Brain microvascular endothelial cell (primary cell): Measurements from ENCODE around the gene ZNG1F.
"Not testable (repeated sequence)": the region's sequence is repeated elsewhere in the genome, so short reads cannot be mapped to it uniquely, and the experiment has no call there.

Experiments
- DNase-seq: peaks from one replicate; pipeline ENCODE4 v3.0.0-alpha.2; 2020
- H3K27ac ChIP-seq: fragments of 250-450 bp; sonication (Bioruptor Pico); 2 replicates; pipeline ENCODE4 v1.5.1; 2020; ENCODE audit warnings: mild to moderate bottlenecking, moderate library complexity
- H3K27me3 ChIP-seq: fragments of 250-450 bp; sonication (Bioruptor Pico); replicated peaks from 2 replicates; pipeline ENCODE4 v1.5.1; 2020; ENCODE audit warnings: mild to moderate bottlenecking
- H3K36me3 ChIP-seq: fragments of 250-450 bp; sonication (Bioruptor Pico); replicated peaks from 2 replicates; pipeline ENCODE4 v1.5.1; 2020; ENCODE audit warnings: mild to moderate bottlenecking
- H3K4me3 ChIP-seq: 2 replicates; pipeline ENCODE4 v1.5.1; 2011; ENCODE audit warnings: low read depth, mild to moderate bottlenecking, control low read depth, low read length, moderate library complexity
- CTCF ChIP-seq: IDR thresholded peaks from 2 replicates; pipeline ENCODE4 v1.5.1; 2011; ENCODE audit warnings: low read depth, mild to moderate bottlenecking, moderate library complexity, low read length, control low read depth, inconsistent platforms; ENCODE audit errors: missing control alignments
- in situ Hi-C: cut with HindIII; loops from 2 replicates; pipeline ENCODE4 v1.10.0; 2017; ENCODE audit warnings: low sequenced_read_pairs, low pct_ligation_motif_present

Gene ZNG1F

DNA sequence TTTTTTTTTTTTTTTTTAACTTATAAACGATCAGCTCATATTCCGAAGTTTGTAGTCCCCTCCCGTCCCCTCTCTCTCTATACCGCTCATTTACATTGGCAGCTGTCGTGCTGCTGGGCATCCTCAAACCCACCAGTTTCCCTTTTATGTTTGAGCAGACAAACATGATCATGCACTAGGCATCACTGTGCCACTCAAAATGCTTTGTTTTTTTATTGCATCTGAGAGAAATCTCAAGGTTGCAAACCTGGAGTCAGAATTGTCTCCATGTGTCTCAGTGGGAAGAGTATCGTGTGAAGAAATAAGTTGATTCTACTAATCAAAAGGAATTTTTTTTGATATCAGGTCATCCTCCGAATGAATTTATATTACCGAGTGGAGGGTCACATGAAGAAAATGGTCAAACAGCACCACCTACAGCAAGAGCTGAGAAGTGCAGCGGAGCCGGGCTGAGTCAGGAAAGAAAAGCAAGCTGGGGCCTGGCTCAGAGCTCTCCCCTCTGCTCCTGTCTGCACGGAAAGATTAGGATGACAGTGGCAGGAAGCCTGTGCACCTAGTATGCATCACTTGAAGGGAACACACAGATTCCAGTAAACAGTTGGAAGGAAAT lies 100.6 kb downstream of the ZNG1F start:
- in situ Hi-C loops: not testable (repeated sequence)

GRCh38 chr9:41087929-41088328 lies 101.2 kb downstream of the ZNG1F start:
- H3K27me3 ChIP-seq, H3K27ac ChIP-seq, H3K36me3 ChIP-seq, H3K4me3 ChIP-seq, in situ Hi-C loops, DNase-seq: not testable (repeated sequence)

More for the DNA sequence above, 100.6 kb downstream of the ZNG1F start:
- H3K36me3 ChIP-seq, H3K27ac ChIP-seq, H3K4me3 ChIP-seq, DNase-seq, H3K27me3 ChIP-seq: not testable (repeated sequence)
- peak; percentile 24 for TF ChIP-seq CTCF

GRCh38 chr9:41087157-41087780 lies 101.8 kb downstream of the ZNG1F start:
- DNase-seq, H3K4me3 ChIP-seq, H3K27me3 ChIP-seq, in situ Hi-C loops, H3K27ac ChIP-seq, H3K36me3 ChIP-seq: not testable (repeated sequence)

DNA sequence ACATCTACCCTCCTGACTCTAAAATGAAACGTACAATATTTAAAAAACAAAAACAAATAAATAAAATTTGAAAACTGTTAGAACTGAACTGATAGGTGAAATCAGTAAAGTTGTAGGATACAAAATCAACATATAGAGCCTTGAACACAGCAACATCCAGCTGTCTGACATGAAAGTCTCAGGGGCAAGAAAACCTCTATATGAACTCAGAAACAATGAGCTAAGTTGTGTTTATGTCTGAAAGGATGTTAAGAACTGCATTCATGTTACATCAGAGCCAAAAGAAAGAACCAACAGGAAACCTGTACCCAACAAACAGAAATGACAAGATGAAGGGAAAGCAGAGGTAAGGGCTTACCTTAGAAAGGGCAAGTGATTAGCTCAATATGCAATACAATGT lies 102.4 kb downstream of the ZNG1F start:
- H3K4me3 ChIP-seq, in situ Hi-C loops, H3K27me3 ChIP-seq, DNase-seq, H3K36me3 ChIP-seq, H3K27ac ChIP-seq: not testable (repeated sequence)

DNA sequence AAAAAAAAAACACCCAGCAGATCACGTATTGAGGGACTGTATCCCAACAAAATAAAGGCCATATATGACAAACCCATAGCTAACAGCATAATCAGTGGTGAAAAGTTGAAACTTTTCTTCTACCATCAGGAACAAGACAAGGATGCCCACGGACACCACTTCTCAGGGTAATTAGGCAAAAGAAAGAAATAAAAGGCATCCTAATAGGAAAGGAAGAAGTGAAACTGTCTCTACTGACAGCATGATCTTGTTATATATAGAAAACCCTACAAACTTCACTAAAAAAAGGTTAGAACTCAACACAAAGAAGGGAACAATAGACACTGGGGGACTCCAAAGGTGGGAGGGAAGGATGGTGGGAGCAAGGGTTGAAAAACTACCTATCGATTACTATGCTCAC lies 102.9 kb downstream of the ZNG1F start:
- H3K27ac ChIP-seq, H3K27me3 ChIP-seq, H3K36me3 ChIP-seq, in situ Hi-C loops, H3K4me3 ChIP-seq, DNase-seq: not testable (repeated sequence)

GRCh38 chr9:41082358-41082757 lies 106.8 kb downstream of the ZNG1F start:
- in situ Hi-C loops, H3K4me3 ChIP-seq, H3K27me3 ChIP-seq, H3K36me3 ChIP-seq, H3K27ac ChIP-seq, DNase-seq: not testable (repeated sequence)
